C4-2B (cell line): Measurements from ENCODE around the gene SH3RF3.

Experiments used
- CTCF ChIP-seq: fragments of 450-650 bp; conservative IDR thresholded peaks from 2 replicates; pipeline ENCODE4 v1.5.1; 2017; ENCODE audit warnings: mild to moderate bottlenecking
- ZFX ChIP-seq: fragments of 450-650 bp; IDR thresholded peaks from 2 replicates; pipeline ENCODE4 v1.6.1; 2017

GRCh38 chr2:109437325-109438090 lies 308.5 kb downstream of the SH3RF3 start:
- TF ChIP-seq CTCF = no peak
- TF ChIP-seq ZFX = no peak
